ENCODE measurements around the gene CDKL2. TPM values are rescaled to one million over a fixed set of nuclear protein-coding genes. Genes with fewer than 3 reads are reported as not detected.

CDKL2 gene
- total and polyA plus RNA-seq, 2 of the 8 experiments (the other 6 are each of a cell fraction or from before 2014, with no cell fraction given): 1.4 to 2.1 TPM

- TF ChIP-seq CEBPB (IDR thresholded peaks at IDR 0.05; ENCODE audit: low read depth, low read length): no peak
- TF ChIP-seq KDM4A (IDR thresholded peaks at IDR 0.05; ENCODE audit: low read depth, low read length, severe bottlenecking): no peak
- no peak for TF ChIP-seq KDM1A (IDR thresholded peaks at IDR 0.05; ENCODE audit: borderline replicate concordance, low read length)
Measured at GRCh38 chr4:75678965-75679364, 48.6 kb upstream of the CDKL2 start (continued).

All from H1 (cell line).